Measurements from ENCODE around the gene AGER. TPM values are rescaled to one million over a fixed set of nuclear protein-coding genes. Genes with fewer than 3 reads are reported as not detected.
A peak's percentile ranks its signal among the peaks of the same experiment; 100 is the strongest.

AGER gene
- total RNA-seq, 1 donor from 2014 or later, result 3.5 TPM

GRCh38 chr6:32176476-32177182, 7.4 kb downstream of the AGER start:
- no peak for DNase-seq (ENCODE audit: low spot score)
- intact Hi-C loops (cut with DNase I), result loop anchor here (2.0 kb wide), 2 partner anchors 18 to 22 kb away; partner anchors contain the start of gene PPT2

- peak; percentile 99 for DNase-seq (ENCODE audit: low spot score)
- intact Hi-C loops (cut with DNase I), result loop anchor here (2.0 kb wide), 2 partner anchors 19 to 21 kb away; partner anchors contain the start of gene PPT2
Measured at GRCh38 chr6:32175711-32176475, 8.2 kb downstream of the AGER start, which contains the start of gene AGPAT1. Gene AGPAT1 (minus strand): TSS chr6:32176084. CDS start chr6:32171496, 4,588 bp downstream.

- intact Hi-C loops (cut with DNase I), result no loop called here
- DNase-seq (ENCODE audit: low spot score), result no peak
Measured at GRCh38 chr6:32175322-32175710, 8.7 kb downstream of the AGER start.

- DNase-seq (ENCODE audit: low spot score), result no peak
- intact Hi-C loops (cut with DNase I), result no loop called here
Measured at GRCh38 chr6:32174416-32174815, 9.6 kb downstream of the AGER start.

GRCh38 chr6:32173051-32173727, 10.9 kb downstream of the AGER start:
- intact Hi-C loops (cut with DNase I), result no loop called here
- DNase-seq (ENCODE audit: low spot score), result no peak

- no peak for DNase-seq (ENCODE audit: low spot score)
- intact Hi-C loops (cut with DNase I), result no loop called here
Measured at GRCh38 chr6:32171234-32171633, 12.8 kb downstream of the AGER start.

- no peak for DNase-seq (ENCODE audit: low spot score)
- intact Hi-C loops (cut with DNase I), result no loop called here
Measured at GRCh38 chr6:32170294-32170693, 13.8 kb downstream of the AGER start.

- intact Hi-C loops (cut with DNase I), result no loop called here
- no peak for DNase-seq (ENCODE audit: low spot score)
Measured at GRCh38 chr6:32168807-32169591, 15.1 kb downstream of the AGER start.

- intact Hi-C loops (cut with DNase I), result no loop called here
- no peak for DNase-seq (ENCODE audit: low spot score)
Measured at GRCh38 chr6:32168350-32168749, 15.7 kb downstream of the AGER start.

- DNase-seq (ENCODE audit: low spot score), result no peak
- intact Hi-C loops (cut with DNase I), result no loop called here
Measured at GRCh38 chr6:32167761-32168262, 16.2 kb downstream of the AGER start.

- intact Hi-C loops (cut with DNase I), result no loop called here
- DNase-seq (ENCODE audit: low spot score), result no peak
Measured at GRCh38 chr6:32167154-32167760, 16.8 kb downstream of the AGER start.

GRCh38 chr6:32166411-32167061, 17.5 kb downstream of the AGER start:
- intact Hi-C loops (cut with DNase I), result no loop called here
- DNase-seq (ENCODE audit: low spot score), result no peak

- DNase-seq (ENCODE audit: low spot score), result no peak
- intact Hi-C loops (cut with DNase I), result no loop called here
Measured at GRCh38 chr6:32164295-32164694, 19.8 kb downstream of the AGER start, which contains the start of gene EGFL8. Gene EGFL8 (plus strand): TSS chr6:32164595. CDS start chr6:32166166, 1,571 bp downstream.

GRCh38 chr6:32163559-32164258, 20.3 kb downstream of the AGER start:
- no peak for DNase-seq (ENCODE audit: low spot score)
- intact Hi-C loops (cut with DNase I), result no loop called here

GRCh38 chr6:32158052-32158451, 26.0 kb downstream of the AGER start:
- intact Hi-C loops (cut with DNase I), result no loop called here
- DNase-seq (ENCODE audit: low spot score), result no peak

- no peak for DNase-seq (ENCODE audit: low spot score)
- intact Hi-C loops (cut with DNase I), result no loop called here
Measured at GRCh38 chr6:32156891-32157290, 27.2 kb downstream of the AGER start.

GRCh38 chr6:32154514-32155161, 29.4 kb downstream of the AGER start:
- no peak for DNase-seq (ENCODE audit: low spot score)
- intact Hi-C loops (cut with DNase I), result loop anchor here (1.0 to 2.0 kb wide), 2 partner anchors 22 to 41 kb away; partner anchors contain the start of gene AGPAT1

Data from cardiac septum (tissue), 1 donor.